Glomerular visceral epithelial cell (primary cell): ENCODE measurements around the gene TMEM42.

Source experiments
- DNase-seq: peaks from one replicate; pipeline ENCODE4 v3.0.0-alpha.2; 2016; ENCODE audit errors: extremely low spot score

TMEM42 gene

GRCh38 chr3:44910693-44911092 lies 49.0 kb downstream of the TMEM42 start:
- no peak for DNase-seq

GRCh38 chr3:44913868-44914468 lies 52.3 kb downstream of the TMEM42 start:
- peak; percentile 58 for DNase-seq

- DNase-seq = peak; percentile 9
These were observed 53.2 kb downstream of the TMEM42 start for GRCh38 chr3:44914936-44915335.
